WERI-Rb-1 (cell line): Measurements from ENCODE around the gene CDH4.
"Not testable (repeated sequence)": the region's sequence is repeated elsewhere in the genome, so short reads cannot be mapped to it uniquely, and the experiment has no call there.

Experiments used
- DNase-seq: peaks from one replicate; pipeline ENCODE4 v3.0.0-alpha.2; 2020
- H3K27ac ChIP-seq: fragments of 250-450 bp; sonication (Bioruptor Pico); 2 replicates; pipeline ENCODE4 v1.5.1; 2020; ENCODE audit warnings: mild to moderate bottlenecking, moderate library complexity
- H3K27me3 ChIP-seq: fragments of 250-450 bp; sonication (Bioruptor Pico); 2 replicates; pipeline ENCODE4 v1.5.1; 2021; ENCODE audit warnings: mild to moderate bottlenecking, low read depth, moderate library complexity; ENCODE audit not compliant: insufficient read depth, severe bottlenecking
- H3K36me3 ChIP-seq: fragments of 250-450 bp; sonication (Bioruptor Pico); 2 replicates; pipeline ENCODE4 v1.5.1; 2020; ENCODE audit warnings: mild to moderate bottlenecking, moderate library complexity
- H3K4me3 ChIP-seq: 2 replicates; pipeline ENCODE4 v1.5.1; 2011; ENCODE audit warnings: low read depth, mild to moderate bottlenecking, control low read depth, low read length
- H3K9me3 ChIP-seq: fragments of 250-450 bp; sonication (Bioruptor Pico); 2 replicates; pipeline ENCODE4 v1.5.1; 2021; ENCODE audit warnings: mild to moderate bottlenecking, moderate library complexity; ENCODE audit not compliant: severe bottlenecking
- TF ChIP-seq, protein P1 (sequence below): IDR thresholded peaks from 2 replicates; pipeline ENCODE4 v1.5.1; 2011; ENCODE audit warnings: low read depth, mild to moderate bottlenecking, control low read depth, inconsistent platforms, low read length

Gene CDH4

DNA sequence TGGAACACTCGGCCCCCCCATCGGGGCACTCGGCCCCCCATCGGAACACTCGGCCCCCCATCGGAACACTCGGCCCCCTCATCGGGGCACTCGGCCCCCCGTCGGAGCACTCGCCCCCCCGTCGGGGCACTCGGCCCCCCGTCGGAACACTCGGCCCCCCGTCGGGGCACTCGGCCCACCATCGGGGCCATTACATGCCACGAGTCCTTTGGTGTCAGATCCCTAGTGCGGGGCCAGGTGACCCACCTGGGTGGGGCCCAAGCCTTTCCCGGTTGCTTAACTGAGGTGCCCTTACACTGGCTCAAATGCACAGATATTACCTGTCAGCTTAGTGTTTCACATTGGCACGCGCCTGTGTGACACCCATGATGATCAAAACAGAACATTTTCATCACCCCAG, 717.7 kb downstream of the CDH4 start:
- DNase-seq: no peak
- Histone ChIP-seq H3K4me3 (no peak overlapping the region), H3K27ac (no peak overlapping the region), H3K36me3 (peaks cover 30% of the 10 kb centered on the region), H3K27me3 (no peaks in the 10 kb centered on the region), H3K9me3 (no peaks in the 10 kb centered on the region)
- TF ChIP-seq, protein P1, sequence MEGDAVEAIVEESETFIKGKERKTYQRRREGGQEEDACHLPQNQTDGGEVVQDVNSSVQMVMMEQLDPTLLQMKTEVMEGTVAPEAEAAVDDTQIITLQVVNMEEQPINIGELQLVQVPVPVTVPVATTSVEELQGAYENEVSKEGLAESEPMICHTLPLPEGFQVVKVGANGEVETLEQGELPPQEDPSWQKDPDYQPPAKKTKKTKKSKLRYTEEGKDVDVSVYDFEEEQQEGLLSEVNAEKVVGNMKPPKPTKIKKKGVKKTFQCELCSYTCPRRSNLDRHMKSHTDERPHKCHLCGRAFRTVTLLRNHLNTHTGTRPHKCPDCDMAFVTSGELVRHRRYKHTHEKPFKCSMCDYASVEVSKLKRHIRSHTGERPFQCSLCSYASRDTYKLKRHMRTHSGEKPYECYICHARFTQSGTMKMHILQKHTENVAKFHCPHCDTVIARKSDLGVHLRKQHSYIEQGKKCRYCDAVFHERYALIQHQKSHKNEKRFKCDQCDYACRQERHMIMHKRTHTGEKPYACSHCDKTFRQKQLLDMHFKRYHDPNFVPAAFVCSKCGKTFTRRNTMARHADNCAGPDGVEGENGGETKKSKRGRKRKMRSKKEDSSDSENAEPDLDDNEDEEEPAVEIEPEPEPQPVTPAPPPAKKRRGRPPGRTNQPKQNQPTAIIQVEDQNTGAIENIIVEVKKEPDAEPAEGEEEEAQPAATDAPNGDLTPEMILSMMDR: no peak

DNA sequence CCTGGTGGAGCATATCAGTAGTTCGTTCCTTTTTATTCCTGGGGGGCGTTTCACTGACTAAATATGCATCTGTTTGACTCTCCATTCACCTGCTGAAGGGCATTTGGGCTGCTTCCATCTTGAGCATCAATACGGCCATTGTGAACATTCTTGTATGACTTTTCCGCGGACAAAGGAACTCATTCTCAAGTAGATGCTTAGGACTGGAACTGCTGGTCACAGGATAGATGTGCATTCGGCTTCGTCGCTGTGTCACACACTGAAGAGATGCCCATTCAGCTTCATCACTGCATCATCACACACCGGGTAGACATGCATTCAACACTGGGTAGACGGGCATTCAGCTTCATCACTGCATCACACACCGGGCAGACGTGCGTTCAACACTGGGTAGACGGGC, 718.3 kb downstream of the CDH4 start:
- Histone ChIP-seq H3K27ac (no peak overlapping the region), H3K4me3 (no peak overlapping the region), H3K9me3 (no peaks in the 10 kb centered on the region), H3K27me3 (no peaks in the 10 kb centered on the region), H3K36me3 (peaks cover 35% of the 10 kb centered on the region)
- TF ChIP-seq, protein P1: no peak
- no peak for DNase-seq

DNA sequence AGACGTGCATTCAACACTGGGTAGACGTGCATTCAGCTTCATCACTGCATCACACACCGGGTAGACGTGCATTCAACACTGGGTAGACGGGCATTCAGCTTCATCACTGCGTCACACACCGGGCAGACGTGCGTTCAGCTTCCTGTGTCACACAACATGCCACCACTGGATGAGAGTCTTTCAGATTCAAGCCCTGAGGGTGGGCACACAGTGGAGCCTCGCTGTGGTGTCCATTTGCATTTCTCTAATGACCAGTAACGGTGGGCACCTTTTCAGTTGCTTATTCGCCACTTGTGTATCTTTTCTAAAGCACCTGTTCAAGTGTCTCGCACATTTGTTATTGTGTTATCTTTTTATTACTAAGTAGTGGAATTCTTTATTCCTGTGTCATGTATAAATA, 719.5 kb downstream of the CDH4 start:
- H3K9me3 ChIP-seq, H3K27ac ChIP-seq, H3K4me3 ChIP-seq, DNase-seq, H3K27me3 ChIP-seq: not testable (repeated sequence)
- peaks cover 41% of the 10 kb centered on the region for H3K36me3 ChIP-seq

DNA sequence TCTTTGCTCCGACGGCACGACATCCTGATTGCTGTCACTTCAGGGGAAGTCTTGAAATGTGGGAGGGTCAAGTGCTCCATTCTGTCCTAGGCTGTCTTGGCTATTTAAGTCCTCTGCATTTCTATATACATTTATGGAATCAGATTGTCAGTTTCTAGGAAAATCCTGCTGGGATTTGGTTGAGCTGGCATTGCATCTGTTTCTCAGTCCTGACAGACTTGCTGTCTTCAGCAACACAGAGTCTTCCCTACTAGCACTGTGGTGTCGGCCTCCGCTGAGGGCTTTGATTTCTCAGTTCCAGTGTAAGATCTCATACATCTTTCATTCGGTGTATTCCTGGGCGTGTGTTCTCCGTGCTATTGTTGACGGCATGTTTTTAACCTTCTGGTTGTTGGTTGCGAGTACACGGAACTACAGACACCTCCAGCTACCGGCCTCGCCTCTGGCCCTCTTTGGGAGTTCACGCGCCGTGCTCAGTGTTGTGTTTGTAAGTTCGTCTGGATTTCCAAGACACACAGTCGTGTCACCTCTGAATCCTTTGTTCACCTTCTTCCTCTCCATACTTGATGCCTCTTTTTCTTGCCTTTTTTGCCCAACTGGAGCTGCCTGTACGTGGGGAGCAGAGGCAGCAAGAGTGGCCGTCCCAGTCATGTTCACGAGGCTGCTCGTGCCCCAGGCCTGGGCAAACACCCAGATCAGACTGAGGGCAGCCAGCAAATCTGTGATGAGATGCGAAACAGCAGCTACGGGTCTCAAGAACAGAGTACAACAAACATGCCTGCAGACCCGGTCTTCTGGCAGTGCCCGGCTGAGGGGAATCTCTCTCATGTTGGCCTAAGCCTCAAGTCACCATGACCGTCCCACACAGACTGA, 720.8 kb downstream of the CDH4 start:
- H3K4me3 ChIP-seq: no peak overlapping the region
- H3K36me3 ChIP-seq: peaks cover 41% of the 10 kb centered on the region
- no peaks in the 10 kb centered on the region for H3K9me3 ChIP-seq
- H3K27ac ChIP-seq: no peak overlapping the region
- TF ChIP-seq, protein P1: no peak
- no peak for DNase-seq
- H3K27me3 ChIP-seq: no peaks in the 10 kb centered on the region

DNA sequence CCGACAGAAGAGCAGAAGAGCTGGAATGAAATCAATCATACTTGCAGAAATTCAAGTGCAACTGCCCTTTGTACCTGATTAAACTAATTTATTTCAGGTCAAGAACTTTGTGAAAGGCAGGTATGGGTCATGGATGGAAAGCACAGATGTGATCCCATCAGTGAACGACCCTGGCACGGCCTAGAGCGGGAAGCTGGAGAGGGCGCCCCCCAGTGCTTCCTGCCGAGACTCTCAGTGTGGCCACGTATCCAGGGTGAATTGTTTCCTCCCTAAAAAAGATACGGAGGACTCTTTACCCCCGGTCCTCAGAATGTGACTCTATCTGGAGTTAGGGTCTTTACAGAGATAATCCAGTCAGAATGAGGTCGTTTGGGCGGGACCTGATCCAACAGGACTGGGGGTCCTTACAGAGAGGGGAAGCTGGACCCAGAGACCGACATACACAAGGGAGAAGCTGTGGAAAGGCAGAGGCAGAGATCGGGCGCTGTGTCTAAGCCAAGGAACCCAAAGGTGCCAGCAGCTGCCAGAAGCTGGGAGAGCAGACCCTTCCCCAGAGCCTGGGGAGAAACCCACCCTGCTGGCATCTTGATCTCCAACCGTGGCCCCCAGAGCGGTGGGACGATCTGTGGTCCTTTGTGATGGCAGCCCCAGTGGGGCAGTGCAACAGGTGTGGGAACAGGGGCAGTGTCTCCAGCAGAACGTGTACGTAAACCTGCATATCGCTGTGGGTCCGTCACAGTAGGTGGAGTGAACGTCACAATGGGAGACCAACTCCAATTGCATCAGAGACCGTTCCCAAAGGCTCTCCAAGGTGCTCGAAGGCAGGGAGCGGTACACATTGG, 721.7 kb downstream of the CDH4 start:
- Histone ChIP-seq H3K9me3 (no peaks in the 10 kb centered on the region), H3K4me3 (no peak overlapping the region), H3K36me3 (peaks cover 41% of the 10 kb centered on the region), H3K27ac (no peak overlapping the region), H3K27me3 (no peaks in the 10 kb centered on the region)
- no peak for DNase-seq
- TF ChIP-seq, protein P1: peak; percentile 32; the same call in 1 of the 2 replicates

DNA sequence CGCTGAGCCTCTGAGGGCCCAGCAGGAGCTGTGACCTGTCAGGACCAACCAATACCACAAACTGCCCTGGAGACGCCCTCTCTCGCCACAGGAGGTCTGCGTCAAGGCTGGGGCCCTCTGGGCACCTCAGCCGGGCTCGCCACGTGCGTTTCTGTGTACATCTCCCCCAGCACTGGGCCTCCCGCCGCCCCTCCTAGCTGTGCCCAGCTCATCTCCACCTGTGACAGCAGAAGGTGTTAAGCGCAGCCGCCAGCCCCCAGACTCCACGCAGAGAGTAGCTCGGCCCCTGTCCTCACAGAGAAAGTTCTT, 722.2 kb downstream of the CDH4 start:
- Histone ChIP-seq H3K36me3 (peaks cover 41% of the 10 kb centered on the region), H3K27ac (no peak overlapping the region), H3K4me3 (no peak overlapping the region), H3K9me3 (no peaks in the 10 kb centered on the region), H3K27me3 (no peaks in the 10 kb centered on the region)
- TF ChIP-seq, protein P1: no peak
- no peak for DNase-seq
